NB4 (cell line): Measurements from ENCODE around the gene PCP4L1.

Source experiments
- DNase-seq: peaks from one replicate; pipeline ENCODE4 v3.0.0; 2010; ENCODE audit warnings: low read depth
- H3K4me3 ChIP-seq: one replicate; pipeline ENCODE4 v1.5.1; 2011; ENCODE audit warnings: mild to moderate bottlenecking, low read depth, low read length, moderate library complexity
- MAX ChIP-seq: IDR thresholded peaks from 2 replicates; pipeline ENCODE4 v1.6.1; 2011; ENCODE audit warnings: low read depth, low read length
- MYC ChIP-seq: IDR thresholded peaks from 2 replicates; pipeline ENCODE4 v1.6.1; 2011; ENCODE audit warnings: low read depth, low read length
- POLR2A ChIP-seq: IDR thresholded peaks from 2 replicates; pipeline ENCODE4 v1.6.1; 2011; ENCODE audit warnings: mild to moderate bottlenecking; ENCODE audit not compliant: insufficient read length; ENCODE audit errors: extremely low read depth
- TF ChIP-seq, protein P1 (sequence below): IDR thresholded peaks from one replicate; pipeline ENCODE4 v1.5.1; 2012; ENCODE audit warnings: low read depth, low read length

The PCP4L1 gene

GRCh38 chr1:161258439-161259344, at the start of gene PCP4L1:
Gene PCP4L1 (plus strand): TSS chr1:161258745. CDS start chr1:161258975, 230 bp downstream.
- no peak for TF ChIP-seq POLR2A
- no peak for TF ChIP-seq MAX
- TF ChIP-seq MYC = no peak
- TF ChIP-seq, protein P1, sequence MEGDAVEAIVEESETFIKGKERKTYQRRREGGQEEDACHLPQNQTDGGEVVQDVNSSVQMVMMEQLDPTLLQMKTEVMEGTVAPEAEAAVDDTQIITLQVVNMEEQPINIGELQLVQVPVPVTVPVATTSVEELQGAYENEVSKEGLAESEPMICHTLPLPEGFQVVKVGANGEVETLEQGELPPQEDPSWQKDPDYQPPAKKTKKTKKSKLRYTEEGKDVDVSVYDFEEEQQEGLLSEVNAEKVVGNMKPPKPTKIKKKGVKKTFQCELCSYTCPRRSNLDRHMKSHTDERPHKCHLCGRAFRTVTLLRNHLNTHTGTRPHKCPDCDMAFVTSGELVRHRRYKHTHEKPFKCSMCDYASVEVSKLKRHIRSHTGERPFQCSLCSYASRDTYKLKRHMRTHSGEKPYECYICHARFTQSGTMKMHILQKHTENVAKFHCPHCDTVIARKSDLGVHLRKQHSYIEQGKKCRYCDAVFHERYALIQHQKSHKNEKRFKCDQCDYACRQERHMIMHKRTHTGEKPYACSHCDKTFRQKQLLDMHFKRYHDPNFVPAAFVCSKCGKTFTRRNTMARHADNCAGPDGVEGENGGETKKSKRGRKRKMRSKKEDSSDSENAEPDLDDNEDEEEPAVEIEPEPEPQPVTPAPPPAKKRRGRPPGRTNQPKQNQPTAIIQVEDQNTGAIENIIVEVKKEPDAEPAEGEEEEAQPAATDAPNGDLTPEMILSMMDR = no peak
- no peak within 1 kb of the TSS for H3K4me3 ChIP-seq
- DNase-seq = no peak

GRCh38 chr1:161209790-161210409, 48.6 kb upstream of the PCP4L1 start:
- DNase-seq = peak; percentile 84
- H3K4me3 ChIP-seq = no peak overlapping the region
- no peak for TF ChIP-seq POLR2A
- TF ChIP-seq, protein P1 = peak; percentile 81

GRCh38 chr1:161214369-161214768, 44.2 kb upstream of the PCP4L1 start:
- TF ChIP-seq POLR2A = no peak
- H3K4me3 ChIP-seq = no peak overlapping the region
- DNase-seq = peak; percentile 34

- H3K4me3 ChIP-seq = peak within 1 kb of the TSS; percentile 51
- TF ChIP-seq, protein P1 = no peak
- TF ChIP-seq MAX (peak; percentile 62; the same call in 1 of the 2 replicates), POLR2A (no peak), MYC (no peak)
- DNase-seq = peak; percentile 92
Measured at GRCh38 chr1:161215076-161215475, 43.5 kb upstream of the PCP4L1 start, which contains the start of gene FCER1G. Gene FCER1G (plus strand): TSS chr1:161215295. CDS start chr1:161215322, 27 bp downstream.

- TF ChIP-seq, protein P1 = no peak
- TF ChIP-seq POLR2A (no peak), MAX (peak; percentile 83), MYC (peak; percentile 40; the same call in 1 of the 2 replicates)
- DNase-seq = peak; percentile 87
- H3K4me3 ChIP-seq = peak overlapping the region; percentile 51
Measured at GRCh38 chr1:161216945-161217712, 41.4 kb upstream of the PCP4L1 start.

- TF ChIP-seq MAX (no peak), POLR2A (no peak), MYC (no peak)
- TF ChIP-seq, protein P1 = no peak
- no peak overlapping the region for H3K4me3 ChIP-seq
- no peak for DNase-seq
Measured at GRCh38 chr1:161217831-161218230, 40.7 kb upstream of the PCP4L1 start.
